ENCODE data around the gene ICE1.

DNA sequence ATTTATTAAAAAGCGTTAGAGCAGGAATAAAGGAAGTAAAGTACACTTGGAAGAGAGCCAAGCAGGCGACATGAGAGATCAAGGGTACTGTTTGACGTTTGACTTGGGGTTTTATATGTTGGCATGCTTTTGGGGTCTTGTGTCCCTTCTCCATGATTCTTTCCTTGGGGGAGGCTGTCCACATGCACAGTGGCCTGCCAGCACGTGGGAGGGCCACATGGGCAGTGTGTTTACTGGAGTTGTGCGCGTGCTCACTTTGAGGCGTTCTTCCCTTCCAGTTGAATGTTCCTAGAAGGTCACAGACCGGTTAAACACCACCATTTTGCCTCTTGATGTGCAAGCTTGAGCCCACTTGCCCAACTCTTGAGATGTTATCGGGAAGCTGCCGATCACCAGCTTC lies 49.5 kb upstream of the ICE1 start:
- TF ChIP-seq CTCF (IDR thresholded peaks at IDR 0.05) (no peak), POLR2A (IDR thresholded peaks at IDR 0.05) (no peak), POLR2AphosphoS5 (IDR thresholded peaks at IDR 0.05) (no peak)
